ENCODE data around the gene TMEM86B. TPM values are rescaled to one million over a fixed set of nuclear protein-coding genes. Genes with fewer than 3 reads are reported as not detected.
"Not testable (repeated sequence)": the region's sequence is repeated elsewhere in the genome, so short reads cannot be mapped to it uniquely, and the experiment has no call there.

TMEM86B gene
- total RNA-seq, 1 experiment from 2014 or later: 4.8 TPM

- BruUV-seq (replicated peaks): no TSS peak
- Histone ChIP-seq H3K9me3 (ENCODE audit: low read depth, low read length, poor library complexity, severe bottlenecking) (no peaks in the 10 kb centered on the region), H3K27ac (ENCODE audit: low read depth, low read length, poor library complexity, severe bottlenecking) (no peak overlapping the region), H3K4me3 (ENCODE audit: low read depth, low read length, poor library complexity, severe bottlenecking) (no peak overlapping the region), H3K36me3 (ENCODE audit: insufficient read depth, low read length, poor library complexity, severe bottlenecking) (peaks cover 11% of the 10 kb centered on the region), H3K27me3 (replicated peaks; ENCODE audit: insufficient read depth, low read depth, low read length, poor library complexity) (no peaks in the 10 kb centered on the region), H3K4me1 (ENCODE audit: insufficient read depth, low read length, poor library complexity, severe bottlenecking) (no peaks in the 10 kb centered on the region)
- TF ChIP-seq EZH2 (IDR thresholded peaks at IDR 0.05; ENCODE audit: borderline replicate concordance, low read depth, low read length, poor library complexity, severe bottlenecking): no peak
- no peak for TF ChIP-seq CTCF (conservative IDR thresholded peaks at IDR 0.05; ENCODE audit: low read depth, low read length)
- POLR2A ChIA-PET (ENCODE audit: low non-redundant PET): no interaction called here
- intact Hi-C loops (cut with micrococcal nuclease; ENCODE audit: unreplicated experiment): no loop called here
- no peak for DNase-seq (ENCODE audit: low spot score)
- CTCF ChIA-PET: no interaction called here
Measured at GRCh38 chr19:55226788-55227187, 1.8 kb downstream of the TMEM86B start.

- no TSS peak for BruUV-seq (replicated peaks)
Measured at GRCh38 chr19:55226273-55226672, 2.3 kb downstream of the TMEM86B start.

GRCh38 chr19:55225415-55225958, 3.1 kb downstream of the TMEM86B start:
- BruUV-seq (replicated peaks): no TSS peak
- Histone ChIP-seq H3K9me3 (ENCODE audit: low read depth, low read length, poor library complexity, severe bottlenecking) (no peaks in the 10 kb centered on the region), H3K27me3 (replicated peaks; ENCODE audit: insufficient read depth, low read depth, low read length, poor library complexity) (no peaks in the 10 kb centered on the region), H3K27ac (ENCODE audit: low read depth, low read length, poor library complexity, severe bottlenecking) (no peak overlapping the region), H3K4me1 (ENCODE audit: insufficient read depth, low read length, poor library complexity, severe bottlenecking) (no peaks in the 10 kb centered on the region), H3K4me3 (ENCODE audit: low read depth, low read length, poor library complexity, severe bottlenecking) (no peak overlapping the region), H3K36me3 (ENCODE audit: insufficient read depth, low read length, poor library complexity, severe bottlenecking) (no peaks in the 10 kb centered on the region)
- POLR2A ChIA-PET (ENCODE audit: low non-redundant PET): no interaction called here
- DNase-seq (ENCODE audit: low spot score): no peak
- CTCF ChIA-PET: no interaction called here
- no peak for TF ChIP-seq EZH2 (IDR thresholded peaks at IDR 0.05; ENCODE audit: borderline replicate concordance, low read depth, low read length, poor library complexity, severe bottlenecking)
- TF ChIP-seq CTCF (conservative IDR thresholded peaks at IDR 0.05; ENCODE audit: low read depth, low read length): no peak
- intact Hi-C loops (cut with micrococcal nuclease; ENCODE audit: unreplicated experiment): no loop called here

More at GRCh38 chr19:55226273-55226672, 2.3 kb downstream of the TMEM86B start:
- no peaks in the 10 kb centered on the region for H3K9me3 ChIP-seq (ENCODE audit: low read depth, low read length, poor library complexity, severe bottlenecking)
- DNase-seq (ENCODE audit: low spot score): no peak
- H3K27me3 ChIP-seq (replicated peaks; ENCODE audit: insufficient read depth, low read depth, low read length, poor library complexity): no peaks in the 10 kb centered on the region
- ChIA-PET CTCF (no interaction called here), POLR2A (ENCODE audit: low non-redundant PET) (no interaction called here)
- no peak overlapping the region for H3K27ac ChIP-seq (ENCODE audit: low read depth, low read length, poor library complexity, severe bottlenecking)
- intact Hi-C loops (cut with micrococcal nuclease; ENCODE audit: unreplicated experiment): no loop called here
- no peaks in the 10 kb centered on the region for H3K4me1 ChIP-seq (ENCODE audit: insufficient read depth, low read length, poor library complexity, severe bottlenecking)
- no peak for TF ChIP-seq CTCF (conservative IDR thresholded peaks at IDR 0.05; ENCODE audit: low read depth, low read length)
- no peak for TF ChIP-seq EZH2 (IDR thresholded peaks at IDR 0.05; ENCODE audit: borderline replicate concordance, low read depth, low read length, poor library complexity, severe bottlenecking)
- no peak overlapping the region for H3K4me3 ChIP-seq (ENCODE audit: low read depth, low read length, poor library complexity, severe bottlenecking)
- peaks cover 6% of the 10 kb centered on the region for H3K36me3 ChIP-seq (ENCODE audit: insufficient read depth, low read length, poor library complexity, severe bottlenecking)

- intact Hi-C loops (cut with micrococcal nuclease; ENCODE audit: unreplicated experiment); POLR2A ChIA-PET (ENCODE audit: low non-redundant PET); BruUV-seq (replicated peaks); H3K27me3 ChIP-seq (replicated peaks; ENCODE audit: insufficient read depth, low read depth, low read length, poor library complexity); H3K27ac ChIP-seq (ENCODE audit: low read depth, low read length, poor library complexity, severe bottlenecking); CTCF ChIA-PET; H3K4me1 ChIP-seq (ENCODE audit: insufficient read depth, low read length, poor library complexity, severe bottlenecking); H3K9me3 ChIP-seq (ENCODE audit: low read depth, low read length, poor library complexity, severe bottlenecking); H3K36me3 ChIP-seq (ENCODE audit: insufficient read depth, low read length, poor library complexity, severe bottlenecking); H3K4me3 ChIP-seq (ENCODE audit: low read depth, low read length, poor library complexity, severe bottlenecking); DNase-seq (ENCODE audit: low spot score): not testable (repeated sequence)
Measured at GRCh38 chr19:55224679-55225414, 3.7 kb downstream of the TMEM86B start.

Measured in A673 (cell line).